CD4-positive, alpha-beta T cell treated with Interleukin-21 for 1 hour (primary cell): ENCODE measurements around the gene FEZF2.

ENCODE experiments used
- DNase-seq: peaks from one replicate; pipeline ENCODE4 v3.0.0-alpha.2; 2020

Gene FEZF2

GRCh38 chr3:62373215-62373614 lies at the start of gene FEZF2:
Gene FEZF2, minus strand, starts transcription at chr3:62373550. Its CDS starts 682 bp downstream, at chr3:62372868.
- DNase-seq = no peak

- no peak for DNase-seq
Measured at GRCh38 chr3:62421207-62421606, 47.9 kb upstream of the FEZF2 start.

GRCh38 chr3:62416144-62416543 lies 42.8 kb upstream of the FEZF2 start:
- DNase-seq = no peak

- DNase-seq = no peak
Measured at GRCh38 chr3:62415312-62415801, 42.0 kb upstream of the FEZF2 start.

GRCh38 chr3:62414786-62415185 lies 41.4 kb upstream of the FEZF2 start:
- DNase-seq = no peak

- no peak for DNase-seq
Measured at GRCh38 chr3:62413687-62414086, 40.3 kb upstream of the FEZF2 start.

GRCh38 chr3:62406945-62407344 lies 33.6 kb upstream of the FEZF2 start:
- no peak for DNase-seq

- DNase-seq = no peak
Measured at GRCh38 chr3:62405566-62405965, 32.2 kb upstream of the FEZF2 start.

- DNase-seq = no peak
Measured at GRCh38 chr3:62405135-62405534, 31.8 kb upstream of the FEZF2 start.

GRCh38 chr3:62404321-62404720 lies 31.0 kb upstream of the FEZF2 start:
- DNase-seq = no peak

- DNase-seq = no peak
Measured at GRCh38 chr3:62403765-62404164, 30.4 kb upstream of the FEZF2 start.

GRCh38 chr3:62392626-62393292 lies 19.4 kb upstream of the FEZF2 start:
- no peak for DNase-seq

- DNase-seq = no peak
Measured at GRCh38 chr3:62387251-62387650, 13.9 kb upstream of the FEZF2 start.

- no peak for DNase-seq
Measured at GRCh38 chr3:62379321-62379798, 6.0 kb upstream of the FEZF2 start.

- no peak for DNase-seq
Measured at GRCh38 chr3:62378921-62379320, 5.6 kb upstream of the FEZF2 start.

GRCh38 chr3:62378311-62378789 lies 5.0 kb upstream of the FEZF2 start:
- no peak for DNase-seq

- no peak for DNase-seq
Measured at GRCh38 chr3:62376906-62377877, 3.8 kb upstream of the FEZF2 start.

- no peak for DNase-seq
Measured at GRCh38 chr3:62376454-62376720, 3.0 kb upstream of the FEZF2 start.

GRCh38 chr3:62375655-62376453 lies 2.5 kb upstream of the FEZF2 start:
- no peak for DNase-seq

GRCh38 chr3:62374341-62375218 lies 1.2 kb upstream of the FEZF2 start:
- DNase-seq = no peak

GRCh38 chr3:62373714-62374333 lies 474 bp upstream of the FEZF2 start:
- no peak for DNase-seq
